HG02852 (cell line): ENCODE data around the gene C2orf69.
"Not testable (repeated sequence)": the region's sequence is repeated elsewhere in the genome, so short reads cannot be mapped to it uniquely, and the experiment has no call there.

Source experiments
- ATAC-seq: cut with Tn5 transposase; IDR thresholded peaks from one replicate; pipeline ENCODE4 v1.9.1; 2021; ENCODE audit warnings: mild to moderate bottlenecking, moderate library complexity; ENCODE audit not compliant: unreplicated experiment

C2orf69 gene

DNA sequence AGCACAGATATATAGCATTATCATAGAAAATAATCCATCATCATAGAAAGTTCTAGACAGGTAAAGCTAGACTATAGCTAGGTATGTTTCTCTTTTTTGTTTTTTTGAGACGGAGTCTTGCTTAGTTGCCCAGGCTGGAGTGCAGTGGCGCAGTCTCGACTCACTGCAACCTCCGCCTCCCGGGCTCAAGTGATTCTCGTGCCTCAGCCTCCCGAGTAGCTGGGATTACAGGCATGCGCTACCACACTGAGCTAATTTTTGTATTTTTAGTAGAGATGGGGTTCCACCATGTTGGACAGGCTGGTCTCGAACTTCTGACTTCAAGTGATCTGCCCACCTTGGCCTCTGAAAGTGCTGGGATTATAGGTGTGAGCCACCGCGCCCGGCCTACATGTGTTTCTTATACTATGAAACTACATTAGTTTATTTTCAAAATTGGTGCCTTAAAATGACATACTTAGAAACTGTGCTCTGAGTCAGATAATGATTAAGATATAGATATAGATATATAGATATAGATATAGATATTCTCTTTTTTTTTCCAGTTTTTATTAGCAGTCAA lies 1.5 kb downstream of the C2orf69 start:
- ATAC-seq, result not testable (repeated sequence)

GRCh38 chr2:199914372-199914958 lies 3.4 kb downstream of the C2orf69 start:
- no peak for ATAC-seq

- ATAC-seq, result no peak
Measured at GRCh38 chr2:199916980-199917379, 5.9 kb downstream of the C2orf69 start.

GRCh38 chr2:199922856-199923255 lies 11.8 kb downstream of the C2orf69 start:
- no peak for ATAC-seq

DNA sequence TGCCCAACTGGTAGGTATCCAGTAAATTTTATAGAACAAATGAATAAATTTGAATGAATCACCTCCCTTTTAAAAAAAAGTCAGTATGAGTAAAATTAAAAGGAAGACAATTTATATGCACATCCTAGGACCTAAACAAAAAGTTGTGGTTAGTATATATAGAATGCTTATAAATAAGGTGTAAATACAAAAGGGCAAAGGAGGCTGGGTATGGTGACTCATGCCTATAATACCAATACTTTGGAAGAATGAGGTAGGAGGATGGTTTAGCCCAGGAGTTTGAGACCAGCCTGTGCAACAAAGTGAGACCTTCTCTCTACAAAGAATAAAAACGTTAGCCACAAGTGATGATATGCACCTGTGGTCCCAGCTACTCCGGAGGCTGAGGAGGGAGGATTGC lies 12.8 kb downstream of the C2orf69 start:
- ATAC-seq, result no peak

DNA sequence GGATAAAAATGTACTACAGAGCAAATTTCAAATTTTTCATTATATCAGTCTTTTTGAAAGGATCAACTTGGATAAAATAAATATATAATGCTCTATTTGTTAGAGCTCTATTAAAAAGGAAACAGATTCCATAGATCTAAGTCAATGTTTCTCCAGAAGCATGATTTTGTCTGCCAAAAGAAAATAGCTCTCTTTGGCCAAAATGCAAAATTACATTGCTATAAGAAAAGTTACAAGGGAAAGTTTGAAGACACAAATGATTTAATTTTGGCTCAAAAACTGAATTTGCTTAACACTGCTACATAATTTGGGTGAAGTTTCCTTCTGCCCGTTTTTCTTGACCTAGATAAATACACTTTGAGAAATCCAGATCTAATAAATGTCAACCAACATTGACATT lies 15.7 kb downstream of the C2orf69 start:
- no peak for ATAC-seq

- ATAC-seq, result no peak
Measured at GRCh38 chr2:199928226-199928625, 17.1 kb downstream of the C2orf69 start.

GRCh38 chr2:199928626-199929025 lies 17.5 kb downstream of the C2orf69 start:
- ATAC-seq, result no peak

DNA sequence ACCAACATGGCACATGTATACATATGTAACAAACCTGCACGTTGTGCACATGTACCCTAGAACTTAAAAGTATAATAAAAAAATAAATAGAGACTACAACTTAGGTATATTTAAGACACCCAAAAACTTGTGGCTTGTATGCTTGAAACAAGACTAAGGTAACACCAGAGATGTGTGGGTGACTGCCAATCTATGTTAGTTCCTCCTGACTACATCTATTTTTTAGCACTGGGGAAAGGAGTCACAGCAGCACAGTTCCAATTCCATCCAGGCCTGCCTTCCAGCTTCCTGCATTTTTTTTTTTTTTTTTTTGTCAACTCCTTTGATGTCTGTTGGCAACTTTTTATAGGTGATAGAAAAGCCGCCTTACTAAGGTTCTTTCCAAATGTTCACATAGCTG lies 18.2 kb downstream of the C2orf69 start:
- no peak for ATAC-seq

DNA sequence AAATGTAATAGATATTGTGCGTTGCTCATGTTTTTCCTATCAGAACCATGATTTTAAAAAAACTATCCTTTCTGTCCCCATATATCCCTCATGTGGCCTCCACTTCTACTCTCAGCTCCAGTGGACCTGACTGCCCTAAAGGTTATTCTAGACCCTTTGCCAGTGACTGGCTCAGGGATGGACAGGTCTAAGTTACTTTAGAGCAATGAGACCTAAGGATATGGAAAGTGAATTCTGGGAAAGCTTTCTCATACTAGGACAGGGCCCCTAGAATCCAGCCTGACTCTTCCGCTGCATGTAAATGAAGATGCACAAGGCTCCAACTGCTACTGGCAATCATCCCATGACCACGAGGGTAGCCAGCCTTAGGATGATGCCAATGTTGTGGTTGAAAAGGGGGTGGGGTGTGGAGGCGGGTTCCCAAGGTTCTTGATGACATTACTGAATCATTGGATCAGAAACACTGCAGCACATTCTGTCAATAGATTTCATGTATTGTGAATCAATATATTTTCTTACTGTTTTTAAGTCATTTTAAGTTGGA lies 21.3 kb downstream of the C2orf69 start:
- ATAC-seq, result no peak

- no peak for ATAC-seq
Measured at GRCh38 chr2:199933466-199933865, 22.4 kb downstream of the C2orf69 start.

DNA sequence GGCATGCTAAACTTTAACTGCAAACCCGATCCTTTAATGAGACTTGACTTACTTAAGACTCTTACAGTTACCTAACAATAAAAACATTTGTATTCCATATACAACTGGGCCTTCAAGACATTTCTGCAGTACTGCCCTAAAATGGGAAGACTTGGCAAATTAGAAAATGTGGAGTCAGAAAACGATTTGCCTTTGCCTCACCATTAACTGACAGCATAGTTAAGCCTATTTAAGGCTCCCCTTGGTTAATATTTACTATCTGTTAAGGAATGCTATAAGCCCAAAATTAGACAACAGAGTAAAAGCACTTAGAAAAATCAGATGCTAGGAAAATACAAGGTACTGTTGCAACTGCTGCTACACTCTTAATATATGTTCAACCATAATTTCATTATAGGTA lies 25.5 kb downstream of the C2orf69 start:
- ATAC-seq, result no peak

DNA sequence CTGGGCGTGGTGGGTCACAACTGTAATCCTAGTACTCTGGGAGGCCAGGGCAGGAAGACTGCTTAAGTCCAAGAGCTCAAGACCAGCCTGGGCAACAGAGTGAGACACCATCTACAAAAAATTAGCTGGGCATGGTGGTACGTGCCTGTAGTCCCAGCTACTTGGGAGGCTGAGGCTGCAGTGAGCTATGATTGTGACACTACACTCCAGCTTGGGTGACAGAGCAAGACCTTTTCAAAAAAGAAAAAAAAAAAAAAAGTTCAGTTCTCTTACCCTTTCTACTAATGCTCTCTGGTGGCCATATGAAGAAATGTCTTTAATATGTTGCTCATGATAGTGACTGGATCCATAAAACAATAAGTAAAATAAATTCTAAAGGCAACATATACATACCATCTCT lies 29.3 kb downstream of the C2orf69 start:
- ATAC-seq, result peak; percentile 55

DNA sequence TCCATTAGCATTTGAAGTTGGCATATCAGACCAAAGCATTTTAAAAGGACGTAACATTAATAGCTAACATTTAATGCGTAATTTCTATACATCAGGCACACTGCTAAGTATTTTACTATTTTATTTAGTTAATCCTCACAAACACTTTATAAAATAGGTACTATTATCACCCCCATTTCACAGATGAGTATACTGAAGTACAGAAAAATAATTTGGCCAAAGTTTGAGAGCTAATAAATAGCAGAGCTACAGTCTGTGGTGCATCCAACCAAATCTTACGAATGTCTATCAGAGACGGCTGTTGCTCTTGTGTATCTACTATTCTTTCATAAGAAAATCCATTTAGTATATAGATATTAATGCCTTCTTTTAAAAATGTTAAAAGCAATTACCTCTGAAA lies 32.3 kb downstream of the C2orf69 start:
- no peak for ATAC-seq

DNA sequence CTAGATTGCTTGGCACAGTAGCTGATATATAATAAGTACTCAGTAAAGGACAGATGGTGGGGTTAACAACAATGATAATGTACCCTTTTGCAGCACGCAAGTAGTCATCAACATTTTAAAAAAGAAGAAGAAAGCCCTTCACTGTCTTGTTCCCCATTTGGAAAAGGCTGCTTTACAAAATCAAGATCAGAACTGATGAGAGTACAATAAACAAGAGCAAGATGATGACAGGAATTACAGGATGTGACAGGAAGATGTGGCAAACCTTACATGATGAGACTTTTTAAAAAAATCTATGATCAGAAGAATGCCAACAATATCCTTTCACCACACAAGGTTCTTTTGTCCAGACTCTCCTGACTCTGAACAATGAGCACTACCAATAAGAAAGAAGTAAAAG lies 35.1 kb downstream of the C2orf69 start:
- no peak for ATAC-seq

DNA sequence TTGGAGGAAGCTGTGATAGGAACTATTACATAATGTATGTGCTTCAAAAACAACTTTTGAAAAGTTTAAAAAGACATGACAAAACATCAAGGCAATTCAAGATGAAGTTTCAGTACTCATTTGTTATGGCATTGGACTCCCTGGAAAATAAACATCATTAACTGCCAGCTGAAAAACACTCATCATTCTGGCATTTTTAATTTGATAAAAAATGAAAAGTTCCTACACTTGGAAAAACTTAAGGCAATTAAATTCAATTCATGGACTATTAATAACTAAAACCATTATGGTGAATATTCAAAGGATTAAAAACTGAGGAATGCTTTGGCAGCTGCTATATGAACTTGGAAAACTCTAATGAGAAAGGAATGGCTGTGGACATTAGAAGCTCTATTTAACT lies 35.7 kb downstream of the C2orf69 start:
- ATAC-seq, result no peak

DNA sequence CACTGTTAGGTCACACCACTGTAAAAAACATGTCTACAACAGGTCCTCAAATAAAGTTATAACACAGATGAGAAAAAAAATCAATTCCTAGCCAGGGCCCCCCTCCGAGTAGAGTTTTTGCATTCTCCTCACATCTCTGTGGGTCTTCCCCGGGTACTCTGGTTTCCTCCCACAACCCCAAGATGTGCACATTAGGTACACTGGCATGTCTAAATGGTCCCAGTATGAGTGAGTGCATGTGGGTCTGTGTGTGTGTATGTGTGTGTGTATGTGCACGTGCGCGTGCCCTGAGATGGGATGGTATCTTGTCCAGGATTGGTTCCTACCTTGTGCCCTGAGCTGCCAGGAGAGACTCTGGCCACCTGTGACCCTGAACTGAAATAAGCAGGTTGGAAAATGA lies 39.3 kb downstream of the C2orf69 start:
- ATAC-seq, result no peak

DNA sequence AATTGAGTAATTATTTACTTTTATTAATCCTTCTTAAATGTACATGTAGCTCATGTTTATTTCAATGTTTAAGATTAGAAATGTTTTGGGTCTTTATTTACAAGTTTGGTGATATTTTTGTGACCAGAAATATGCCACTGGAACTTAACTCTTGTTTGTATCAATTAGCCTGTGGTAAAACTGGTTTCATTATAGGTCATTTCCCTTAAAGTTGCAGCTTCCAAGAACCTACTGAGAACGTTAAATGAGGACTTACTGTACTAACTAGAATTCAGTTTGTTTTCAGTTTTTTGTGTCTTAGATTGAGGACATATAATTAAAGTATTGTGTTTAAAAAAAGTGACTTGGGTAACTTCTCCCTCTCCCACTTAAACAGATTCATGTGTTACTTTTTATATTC lies 39.9 kb downstream of the C2orf69 start:
- no peak for ATAC-seq

- peak; percentile 53 for ATAC-seq
Measured at GRCh38 chr2:199955007-199955338, 43.9 kb downstream of the C2orf69 start.

GRCh38 chr2:199955339-199956061 lies 44.4 kb downstream of the C2orf69 start, which contains the start of the genes MAIP1 and TYW5:
MAIP1 (plus strand) TSS chr2:199955582; CDS start chr2:199955799, 217 bp downstream.
TYW5 (minus strand) TSS chr2:199955491; CDS start chr2:199955470, 21 bp downstream.
- peak; percentile 82 for ATAC-seq

GRCh38 chr2:199956062-199956380 lies 44.9 kb downstream of the C2orf69 start:
- ATAC-seq, result no peak

DNA sequence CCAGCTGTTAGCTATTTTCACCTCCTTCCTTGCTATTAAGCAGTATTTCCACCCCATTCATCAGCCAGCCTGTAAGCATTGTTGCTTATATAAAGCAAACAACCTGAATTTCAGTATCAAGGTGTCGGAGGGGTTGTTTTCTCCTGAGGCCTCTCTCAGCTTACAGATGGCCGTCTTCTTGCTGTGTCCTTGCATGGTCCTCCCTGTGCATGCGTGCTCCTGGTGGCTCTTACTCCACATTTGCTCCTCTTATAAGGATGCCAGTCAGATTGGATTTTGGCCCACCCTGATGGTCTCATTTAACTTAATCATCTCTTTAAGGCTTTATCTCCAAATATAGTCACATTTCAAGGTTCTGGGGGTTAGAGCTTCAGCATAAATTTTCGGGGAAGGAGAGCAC lies 46.9 kb downstream of the C2orf69 start:
- ATAC-seq, result no peak
